Bronchial epithelial cell (primary cell): ENCODE data around the gene SPTBN1. TPM values are rescaled to one million over a fixed set of nuclear protein-coding genes. Genes with fewer than 3 reads are reported as not detected.
A peak's percentile ranks its signal among the peaks of the same experiment; 100 is the strongest.

Experiments used
- DNase-seq: peaks from one replicate; pipeline ENCODE4 v3.0.0-alpha.2; 2010; ENCODE audit warnings: low read depth
- FAIRE-seq: peaks from 2 replicates; lab custom pipeline; 2011; peaks lifted over from hg19 to GRCh38; lab: Jason Lieb, UNC
- H3K27me3 ChIP-seq: 2 replicates; pipeline ENCODE4 v1.5.1; 2011; ENCODE audit warnings: low read length; ENCODE audit not compliant: control insufficient read depth, insufficient read depth
- H3K36me3 ChIP-seq: 2 replicates; pipeline ENCODE4 v1.5.1; 2011; ENCODE audit warnings: low read length; ENCODE audit not compliant: control insufficient read depth, insufficient read depth
- H3K4me3 ChIP-seq: 2 replicates; pipeline ENCODE4 v1.5.1; 2011; ENCODE audit warnings: mild to moderate bottlenecking, low read depth, low read length, control low read depth
- total RNA-seq: library from RNA; depleted of rRNA; stranded (reverse); fragments of >200 nt; gene quantifications from 2 replicates; pipeline ENCODE4 v1.2.1, GENCODE V29; 2014
- TF ChIP-seq, protein P1 (sequence below): IDR thresholded peaks from 2 replicates; pipeline ENCODE4 v1.5.1; 2011; ENCODE audit warnings: mild to moderate bottlenecking, moderate library complexity, low read length, control low read depth, inconsistent platforms; ENCODE audit not compliant: insufficient read depth, severe bottlenecking

The SPTBN1 gene
- total RNA-seq, 1 donor from 2014 or later = 339 TPM

DNA sequence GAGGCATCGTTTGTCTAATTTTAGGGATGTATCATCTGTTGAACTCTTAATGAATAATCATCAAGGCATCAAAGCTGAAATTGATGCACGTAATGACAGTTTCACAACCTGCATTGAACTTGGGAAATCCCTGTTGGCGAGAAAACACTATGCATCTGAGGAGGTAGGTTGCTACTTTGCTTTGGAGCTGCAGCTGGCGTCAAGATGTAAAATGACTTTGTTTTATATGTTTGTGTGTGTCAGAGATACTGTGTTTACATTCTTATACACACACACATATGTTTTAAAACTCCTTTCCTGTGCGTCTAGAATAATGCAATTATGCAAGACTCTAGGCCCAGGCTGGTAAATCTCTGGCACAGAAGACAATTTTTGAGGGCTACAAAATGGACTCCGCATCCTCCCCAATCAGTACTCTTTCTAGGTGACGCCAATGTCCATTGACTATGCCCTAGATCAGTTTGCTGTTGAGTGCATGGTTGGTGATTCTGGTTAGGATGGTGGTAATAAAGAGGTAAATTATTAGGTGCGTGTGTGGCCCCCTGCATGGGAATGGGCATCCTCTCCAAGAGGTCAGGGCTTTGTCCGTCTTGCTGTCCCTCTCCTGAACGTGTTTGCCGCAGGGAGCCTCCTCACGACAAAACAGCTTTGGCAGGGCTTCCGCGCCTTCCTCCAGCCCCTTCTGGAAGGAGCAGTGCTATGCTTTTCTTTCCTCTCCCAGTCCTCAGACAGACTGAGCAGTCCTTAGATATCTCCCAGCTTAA, 199.1 kb downstream of the SPTBN1 start:
- Histone ChIP-seq H3K27me3 (no peaks in the 10 kb centered on the region), H3K4me3 (no peak overlapping the region), H3K36me3 (peaks cover 52% of the 10 kb centered on the region)
- FAIRE-seq (no peak), DNase-seq (no peak)
- TF ChIP-seq, protein P1, sequence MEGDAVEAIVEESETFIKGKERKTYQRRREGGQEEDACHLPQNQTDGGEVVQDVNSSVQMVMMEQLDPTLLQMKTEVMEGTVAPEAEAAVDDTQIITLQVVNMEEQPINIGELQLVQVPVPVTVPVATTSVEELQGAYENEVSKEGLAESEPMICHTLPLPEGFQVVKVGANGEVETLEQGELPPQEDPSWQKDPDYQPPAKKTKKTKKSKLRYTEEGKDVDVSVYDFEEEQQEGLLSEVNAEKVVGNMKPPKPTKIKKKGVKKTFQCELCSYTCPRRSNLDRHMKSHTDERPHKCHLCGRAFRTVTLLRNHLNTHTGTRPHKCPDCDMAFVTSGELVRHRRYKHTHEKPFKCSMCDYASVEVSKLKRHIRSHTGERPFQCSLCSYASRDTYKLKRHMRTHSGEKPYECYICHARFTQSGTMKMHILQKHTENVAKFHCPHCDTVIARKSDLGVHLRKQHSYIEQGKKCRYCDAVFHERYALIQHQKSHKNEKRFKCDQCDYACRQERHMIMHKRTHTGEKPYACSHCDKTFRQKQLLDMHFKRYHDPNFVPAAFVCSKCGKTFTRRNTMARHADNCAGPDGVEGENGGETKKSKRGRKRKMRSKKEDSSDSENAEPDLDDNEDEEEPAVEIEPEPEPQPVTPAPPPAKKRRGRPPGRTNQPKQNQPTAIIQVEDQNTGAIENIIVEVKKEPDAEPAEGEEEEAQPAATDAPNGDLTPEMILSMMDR = no peak

DNA sequence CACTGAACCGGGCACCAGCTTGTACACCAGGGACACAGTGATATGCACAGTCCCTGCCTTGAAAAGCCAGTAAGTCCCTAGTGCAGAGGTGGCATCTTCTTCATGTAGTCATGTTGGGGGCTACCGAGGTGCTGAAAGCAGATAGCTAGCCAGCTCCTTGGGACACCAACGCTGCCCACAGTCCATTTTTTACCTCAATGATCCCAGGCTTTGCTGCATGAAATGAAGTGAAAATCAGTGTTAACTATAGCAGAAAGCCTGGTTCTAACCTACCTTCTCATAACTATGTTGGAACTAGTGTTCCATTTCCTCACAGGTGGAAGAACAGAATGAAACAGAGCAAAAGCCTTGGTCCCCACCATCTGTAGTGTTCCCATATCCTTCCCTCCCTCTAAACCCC, 200.7 kb downstream of the SPTBN1 start:
- no peaks in the 10 kb centered on the region for H3K27me3 ChIP-seq
- DNase-seq = no peak
- FAIRE-seq = no peak
- TF ChIP-seq, protein P1 = no peak
- H3K36me3 ChIP-seq = peaks cover 51% of the 10 kb centered on the region
- no peak overlapping the region for H3K4me3 ChIP-seq

DNA sequence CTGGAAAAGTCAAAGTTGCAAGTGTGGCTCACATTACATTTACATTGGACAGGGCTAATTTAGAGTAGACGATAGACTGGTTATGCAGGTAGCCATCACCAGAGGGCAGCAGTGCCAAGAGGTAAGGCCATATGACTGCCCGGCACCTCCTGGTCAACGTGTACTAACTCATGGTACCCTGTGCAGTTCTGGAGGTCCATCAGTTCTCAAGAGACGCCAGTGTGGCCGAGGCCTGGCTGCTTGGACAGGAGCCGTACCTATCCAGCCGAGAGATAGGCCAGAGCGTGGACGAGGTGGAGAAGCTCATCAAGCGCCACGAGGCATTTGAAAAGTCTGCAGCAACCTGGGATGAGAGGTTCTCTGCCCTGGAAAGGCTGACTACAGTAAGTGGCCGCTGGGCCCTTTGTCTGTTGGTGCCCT, 201.5 kb downstream of the SPTBN1 start:
- TF ChIP-seq, protein P1 = peak; percentile 56
- no peaks in the 10 kb centered on the region for H3K27me3 ChIP-seq
- H3K36me3 ChIP-seq = peaks cover 52% of the 10 kb centered on the region
- FAIRE-seq (no peak), DNase-seq (peak; percentile 45)
- H3K4me3 ChIP-seq = no peak overlapping the region

DNA sequence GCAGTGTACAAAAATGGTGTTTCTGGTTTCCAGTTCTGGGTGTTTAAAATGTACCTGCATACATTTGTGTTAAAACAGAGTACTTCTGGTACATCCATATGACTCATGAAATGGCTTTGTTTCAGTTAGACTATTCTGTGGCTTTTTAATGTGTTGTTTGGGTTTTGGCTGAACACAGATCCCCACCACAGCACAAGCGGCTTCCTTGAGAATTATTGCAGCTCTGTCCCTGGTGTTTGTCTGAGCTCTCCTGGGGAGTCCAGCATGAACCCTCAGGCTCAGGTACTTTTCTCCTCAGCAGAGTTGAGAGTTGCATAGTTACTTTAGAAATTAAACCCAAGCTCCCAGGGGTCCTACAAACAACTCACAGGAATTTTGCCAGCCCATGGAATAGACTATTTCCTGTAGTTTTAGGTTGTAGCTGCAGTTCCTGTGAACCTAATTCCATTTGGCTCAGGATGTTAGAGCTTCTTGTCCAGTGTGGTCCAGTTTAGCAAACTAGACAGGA, 202.5 kb downstream of the SPTBN1 start:
- Histone ChIP-seq H3K36me3 (peaks cover 53% of the 10 kb centered on the region), H3K27me3 (no peaks in the 10 kb centered on the region)
- DNase-seq = no peak

DNA sequence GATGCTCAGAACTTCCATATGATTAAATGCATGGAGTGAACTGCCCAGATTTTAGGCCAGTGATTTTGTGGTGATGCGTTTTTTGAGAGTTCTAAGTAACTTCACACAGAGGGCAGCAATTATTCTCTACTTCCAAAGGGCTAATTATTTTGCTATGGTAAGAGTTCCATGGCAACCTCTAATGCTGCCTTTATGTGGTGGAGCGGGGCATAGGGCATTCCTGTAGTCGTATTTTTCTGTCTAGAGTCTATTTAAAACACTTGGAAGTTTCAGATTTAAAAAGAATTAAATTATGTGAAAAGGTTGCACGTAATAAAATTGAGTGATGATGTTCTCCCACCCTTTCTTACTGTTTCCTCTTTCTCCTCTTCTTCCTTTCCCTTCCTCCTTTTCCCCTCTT, 203.4 kb downstream of the SPTBN1 start:
- no peaks in the 10 kb centered on the region for H3K27me3 ChIP-seq
- FAIRE-seq = no peak
- TF ChIP-seq, protein P1 = no peak
- H3K36me3 ChIP-seq = peaks cover 55% of the 10 kb centered on the region
- no peak overlapping the region for H3K4me3 ChIP-seq
- no peak for DNase-seq

More for the DNA sequence above, 202.5 kb downstream of the SPTBN1 start:
- no peak overlapping the region for H3K4me3 ChIP-seq
- TF ChIP-seq, protein P1 = no peak
- FAIRE-seq = no peak

DNA sequence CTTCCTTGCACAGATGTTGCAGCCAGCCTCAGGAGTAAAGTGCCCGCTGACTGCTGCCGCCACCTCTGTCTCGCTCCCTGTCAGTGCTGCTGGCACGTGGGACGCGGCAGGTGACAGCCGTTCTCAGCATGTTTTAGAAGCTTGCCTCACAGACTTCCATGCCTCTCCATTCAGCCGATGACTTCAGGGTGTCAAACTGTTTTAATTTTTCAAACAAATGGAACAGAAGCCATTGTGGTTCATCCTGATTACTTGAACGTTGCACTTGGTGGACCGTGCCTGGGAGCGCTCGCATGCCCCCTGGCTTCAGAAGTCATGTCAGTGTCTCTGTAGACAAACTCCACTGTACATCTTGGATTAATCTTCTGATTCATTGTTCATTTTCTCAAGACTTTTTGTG, 204.6 kb downstream of the SPTBN1 start:
- Histone ChIP-seq H3K4me3 (no peak overlapping the region), H3K27me3 (no peaks in the 10 kb centered on the region), H3K36me3 (peaks cover 45% of the 10 kb centered on the region)
- DNase-seq = no peak
- TF ChIP-seq, protein P1 = no peak
- no peak for FAIRE-seq
